ENCODE data around the gene CA9. TPM values are rescaled to one million over a fixed set of nuclear protein-coding genes. Genes with fewer than 3 reads are reported as not detected.

CA9 gene
- total RNA-seq (10 to 100 TPM in 1 of 10 donors, 1 to 10 TPM in 1, under 1 TPM in 3, not detected in 5; 0.20 to 13.2 (median 0.24) TPM), polyA plus RNA-seq (1 to 10 TPM in 1 of 2 donors, not detected in 1; 1.0 TPM)
- long read RNA-seq, donor 1, result 0 reads
- long read RNA-seq, donor 2, result 0 reads
- long read RNA-seq, donor 3, result 0 reads

DNA sequence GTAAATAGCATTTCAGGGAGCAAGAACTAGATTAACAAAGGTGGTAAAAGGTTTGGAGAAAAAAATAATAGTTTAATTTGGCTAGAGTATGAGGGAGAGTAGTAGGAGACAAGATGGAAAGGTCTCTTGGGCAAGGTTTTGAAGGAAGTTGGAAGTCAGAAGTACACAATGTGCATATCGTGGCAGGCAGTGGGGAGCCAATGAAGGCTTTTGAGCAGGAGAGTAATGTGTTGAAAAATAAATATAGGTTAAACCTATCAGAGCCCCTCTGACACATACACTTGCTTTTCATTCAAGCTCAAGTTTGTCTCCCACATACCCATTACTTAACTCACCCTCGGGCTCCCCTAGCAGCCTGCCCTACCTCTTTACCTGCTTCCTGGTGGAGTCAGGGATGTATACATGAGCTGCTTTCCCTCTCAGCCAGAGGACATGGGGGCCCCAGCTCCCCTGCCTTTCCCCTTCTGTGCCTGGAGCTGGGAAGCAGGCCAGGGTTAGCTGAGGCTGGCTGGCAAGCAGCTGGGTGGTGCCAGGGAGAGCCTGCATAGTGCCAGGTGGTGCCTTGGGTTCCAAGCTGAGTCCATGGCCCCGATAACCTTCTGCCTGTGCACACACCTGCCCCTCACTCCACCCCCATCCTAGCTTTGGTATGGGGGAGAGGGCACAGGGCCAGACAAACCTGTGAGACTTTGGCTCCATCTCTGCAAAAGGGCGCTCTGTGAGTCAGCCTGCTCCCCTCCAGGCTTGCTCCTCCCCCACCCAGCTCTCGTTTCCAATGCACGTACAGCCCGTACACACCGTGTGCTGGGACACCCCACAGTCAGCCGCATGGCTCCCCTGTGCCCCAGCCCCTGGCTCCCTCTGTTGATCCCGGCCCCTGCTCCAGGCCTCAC lies at the start of gene CA9:
CA9 (plus strand) TSS at position 797 of the 893 bp plus-strand sequence; CDS start at position 829, 32 bp downstream.
- intact Hi-C loops (cut with DNase I), result no loop called here
- ATAC-seq (peak; percentile 29 to 86 (median 66)), DNase-seq (peak; percentile 43 to 56)
- no peaks in the 10 kb centered on the region for H3K9me3 ChIP-seq
- H3K36me3 ChIP-seq, result no peaks in the 10 kb centered on the region
- WGBS, 2 donors, result 49 to 59% methylated on average over 10 of the region's 10 CpGs
- TF ChIP-seq CTCF (IDR thresholded peaks at IDR 0.05), result no peak
- H3K4me1 ChIP-seq, result peaks cover 0 to 23% (median 13%) of the 10 kb centered on the region in 9 donors
- H3K4me3 ChIP-seq, result no peak within 1 kb of the TSS
- H3K27ac ChIP-seq, result no peak within 1 kb of the TSS
- peaks cover 0 to 16% (median 0%) of the 10 kb centered on the region in 7 donors for H3K27me3 ChIP-seq

GRCh38 chr9:35627575-35627974 lies 46.2 kb upstream of the CA9 start:
- H3K36me3 ChIP-seq, result no peaks in the 10 kb centered on the region
- no peaks in the 10 kb centered on the region for H3K27me3 ChIP-seq
- TF ChIP-seq CTCF (IDR thresholded peaks at IDR 0.05), result no peak
- H3K9me3 ChIP-seq, result no peaks in the 10 kb centered on the region
- no peak overlapping the region for H3K27ac ChIP-seq
- H3K4me3 ChIP-seq, result no peak overlapping the region
- DNase-seq (no peak), ATAC-seq (no peak)
- 88 to 92% methylated on average over 2 of the region's 2 CpGs for WGBS, 2 donors
- H3K4me1 ChIP-seq, result no peaks in the 10 kb centered on the region
- intact Hi-C loops (cut with DNase I), result no loop called here

DNA sequence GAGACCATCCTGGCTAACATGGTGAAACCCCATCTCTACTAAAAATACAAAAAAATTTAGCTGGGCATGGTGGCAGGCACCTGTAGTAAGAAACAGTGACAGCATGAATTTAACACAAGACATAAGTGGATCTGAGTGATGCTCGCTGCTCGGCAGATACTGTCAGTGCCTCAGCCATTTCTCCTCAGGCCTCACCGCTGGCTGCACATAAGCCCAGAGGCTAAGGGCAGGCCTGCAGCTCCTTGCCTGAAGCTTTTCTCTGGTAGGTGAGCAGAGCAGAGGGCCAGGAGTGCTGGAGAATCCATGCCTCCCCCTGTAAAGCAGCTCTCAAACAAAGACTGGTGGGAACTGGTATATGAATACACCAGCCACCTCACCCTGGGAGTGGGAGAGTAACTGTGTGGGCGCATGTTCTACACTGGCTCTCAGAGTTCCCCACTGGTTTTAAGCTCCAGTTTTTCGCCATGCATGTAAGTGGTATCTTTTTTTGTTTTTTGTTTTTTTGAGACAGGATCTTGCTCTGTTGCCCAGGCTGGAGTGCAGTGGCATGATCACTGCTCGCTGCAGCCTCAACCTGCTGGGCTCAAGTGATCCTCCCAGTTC lies 45.2 kb upstream of the CA9 start:
- intact Hi-C loops (cut with DNase I), result no loop called here
- H3K4me3 ChIP-seq, result no peak overlapping the region
- DNase-seq, result no peak
- H3K27ac ChIP-seq, result no peak overlapping the region
- no peak for TF ChIP-seq CTCF (IDR thresholded peaks at IDR 0.05)
- no peaks in the 10 kb centered on the region for H3K36me3 ChIP-seq
- no peak for ATAC-seq
- no peaks in the 10 kb centered on the region for H3K4me1 ChIP-seq
- WGBS, 2 donors, result 95 to 96% methylated on average over 6 of the region's 6 CpGs
- H3K9me3 ChIP-seq, result no peaks in the 10 kb centered on the region
- H3K27me3 ChIP-seq, result no peaks in the 10 kb centered on the region

DNA sequence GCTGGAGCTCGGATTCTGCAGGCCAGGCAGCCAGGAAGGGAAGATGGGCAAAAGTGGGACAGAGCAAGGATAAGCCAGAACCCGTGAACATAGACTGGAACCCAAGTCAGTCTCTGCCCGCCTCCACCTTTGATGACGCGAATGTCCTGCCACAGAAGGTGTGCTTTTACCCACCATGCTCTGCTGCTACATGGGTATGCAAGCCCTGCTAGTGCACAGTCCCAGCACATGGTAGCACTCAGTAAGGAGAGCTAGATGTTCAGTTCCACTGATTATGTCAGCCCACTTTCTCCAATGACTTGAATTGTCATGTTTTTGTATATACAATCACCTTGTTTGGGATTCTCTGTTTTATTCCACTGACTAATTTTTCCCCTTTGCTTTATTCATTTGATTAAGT lies 44.1 kb upstream of the CA9 start:
- TF ChIP-seq CTCF (IDR thresholded peaks at IDR 0.05), result no peak
- H3K36me3 ChIP-seq, result no peaks in the 10 kb centered on the region
- no peak overlapping the region for H3K4me3 ChIP-seq
- 83 to 86% methylated on average over 5 of the region's 5 CpGs for WGBS, 2 donors
- intact Hi-C loops (cut with DNase I), result no loop called here
- DNase-seq (no peak), ATAC-seq (no peak)
- H3K9me3 ChIP-seq, result no peaks in the 10 kb centered on the region
- H3K4me1 ChIP-seq, result peaks cover 0 to 4% (median 0%) of the 10 kb centered on the region in 9 donors
- no peaks in the 10 kb centered on the region for H3K27me3 ChIP-seq
- H3K27ac ChIP-seq, result no peak overlapping the region

Measured in heart right ventricle (tissue), 16 donors.